K562 (cell line): ENCODE measurements around the gene CAPN13. TPM values are rescaled to one million over a fixed set of nuclear protein-coding genes. Genes with fewer than 3 reads are reported as not detected.

Experiments
- ATAC-seq: fragments of 200-7000 bp; cut with Tn5 transposase; 3 replicates; pipeline ENCODE4 v1.9.1; 2020; ENCODE audit warnings: moderate library complexity
- BruUV-seq: library from RNA; stranded (reverse); fragments of 400-500 nt; replicated peaks from 2 replicates; lab custom pipeline; 2021; lab: Mats Ljungman, UMichigan
- CTCF ChIA-PET: fragments of 300-600 bp; formaldehyde crosslinking; extraction: SDS; loops from one replicate; lab custom pipeline; 2021; ENCODE audit warnings: low intra/inter-chr PET ratio; lab: Yijun Ruan, JAX
- POLR2A ChIA-PET: fragments of 300-600, 350-650 bp; sonication (Branson Sonifier 250); formaldehyde crosslinking; extraction: SDS; loops from one replicate; lab custom pipeline; 2021; ENCODE audit warnings: antibody characterized with exemption, inconsistent platforms; lab: Yijun Ruan, JAX
- DNase-seq, 4 experiments: peaks; one replicate each; pipeline versions ENCODE4 v3.0.0 to v3.0.0-alpha.2; 2011 to 2018; ENCODE audit warnings: low spot score in 3 of 4, mixed read lengths in 3 of 4; ENCODE audit errors: extremely low read depth in 1 of 4
- FAIRE-seq: peaks from 2 replicates; lab custom pipeline; 2011; peaks lifted over from hg19 to GRCh38; lab: Jason Lieb, UNC
- H2AFZ ChIP-seq: 2 replicates; pipeline ENCODE4 v1.6.0; 2011; ENCODE audit warnings: low read depth, low read length, control low read depth, inconsistent platforms
- H3K27ac ChIP-seq: fragments of 200-600 bp; 3 replicates; pipeline ENCODE4 v1.8.0; 2011; ENCODE audit warnings: low read depth, mild to moderate bottlenecking, control low read depth, inconsistent platforms, low read length, moderate library complexity, mixed read lengths; ENCODE audit errors: extremely low read depth
- H3K27me3 ChIP-seq, 2 experiments: fragments of 300-600 bp in 1 of 2; 2 replicates in 1 of 2; 3 replicates in 1 of 2; pipeline versions ENCODE4 v1.6.0 to v1.8.0; 2011; ENCODE audit warnings: inconsistent platforms in 2 of 2, low read length in 2 of 2, mild to moderate bottlenecking in 1 of 2, mixed read lengths in 1 of 2, moderate library complexity in 1 of 2; ENCODE audit not compliant: control insufficient read depth in 2 of 2, insufficient read depth in 2 of 2
- H3K36me3 ChIP-seq: fragments of 300-600 bp; 3 replicates; pipeline ENCODE4 v1.8.0; 2011; ENCODE audit warnings: mild to moderate bottlenecking, low read length, inconsistent platforms; ENCODE audit not compliant: control insufficient read depth, insufficient read depth
- H3K4me1 ChIP-seq, 2 experiments: fragments of 200-600 bp in 1 of 2; replicated peaks in 1 of 2; 2 replicates in 1 of 2; 3 replicates in 1 of 2; pipeline versions ENCODE4 v1.5.1 to v1.8.0; 2011; ENCODE audit warnings: inconsistent platforms in 2 of 2, low read length in 2 of 2, mild to moderate bottlenecking in 1 of 2, mixed read lengths in 1 of 2, moderate library complexity in 1 of 2; ENCODE audit not compliant: control insufficient read depth in 2 of 2, insufficient read depth in 2 of 2
- H3K4me2 ChIP-seq: 2 replicates; pipeline ENCODE4 v1.6.1; 2011; ENCODE audit warnings: low read length, control low read depth, inconsistent platforms, mixed read lengths; ENCODE audit not compliant: insufficient read depth
- H3K4me3 ChIP-seq: fragments of 200-600 bp; sonication (generic), shearing (Covaris generic); 2 replicates; pipeline ENCODE4 v1.5.1; 2016; ENCODE audit warnings: control low read depth, inconsistent platforms
- H3K79me2 ChIP-seq: fragments of 200-600 bp; 3 replicates; pipeline ENCODE4 v1.8.0; 2011; ENCODE audit warnings: low read length, inconsistent platforms; ENCODE audit not compliant: control insufficient read depth, insufficient read depth
- H3K9ac ChIP-seq, 2 experiments: 2 replicates each; pipeline versions ENCODE4 v1.6.0 to v1.6.1; 2011; ENCODE audit warnings: low read depth in 2 of 2, low read length in 2 of 2, control low read depth in 1 of 2, inconsistent platforms in 1 of 2, mild to moderate bottlenecking in 1 of 2, mixed read lengths in 1 of 2; ENCODE audit not compliant: insufficient read depth in 1 of 2
- H3K9me1 ChIP-seq: one replicate; pipeline ENCODE4 v1.6.0; 2011; ENCODE audit warnings: inconsistent platforms, mild to moderate bottlenecking, low read length, moderate library complexity; ENCODE audit not compliant: control insufficient read depth, insufficient read depth
- H3K9me3 ChIP-seq: replicated peaks from 2 replicates; pipeline ENCODE4 v1.5.1; 2011; ENCODE audit warnings: low read depth, low read length, inconsistent platforms; ENCODE audit not compliant: control insufficient read depth, insufficient read depth
- H4K20me1 ChIP-seq: replicated peaks from 2 replicates; pipeline ENCODE4 v1.6.1; 2011; ENCODE audit warnings: low read length, inconsistent platforms, mixed read lengths; ENCODE audit not compliant: control insufficient read depth, insufficient read depth
- ATF6 ChIP-seq: sonication (generic); formaldehyde crosslinking; IDR thresholded peaks from 2 replicates; pipeline ENCODE4 v1.4.0; 2020; ENCODE audit warnings: mild to moderate bottlenecking, missing genetic modification reagents
- BACH1 ChIP-seq: fragments of 200-800 bp; sonication (Bioruptor generic); IDR thresholded peaks from 2 replicates; pipeline ENCODE4 v1.6.1; 2016; ENCODE audit warnings: missing genetic modification characterization, missing compliant biosample characterization
- BRD4 ChIP-seq: fragments of 200-600 bp; sonication (generic); IDR thresholded peaks from 2 replicates; pipeline ENCODE4 v1.6.1; 2017; ENCODE audit warnings: inconsistent platforms
- CXXC5 ChIP-seq: fragments of 250-450 bp; sonication (Bioruptor Pico); IDR thresholded peaks from 2 replicates; pipeline ENCODE4 v1.8.0; 2022; ENCODE audit warnings: inconsistent platforms, mild to moderate bottlenecking, moderate library complexity
- DIDO1 ChIP-seq: fragments of 450-650 bp; IDR thresholded peaks from 2 replicates; pipeline ENCODE4 v1.6.1; 2016; ENCODE audit warnings: low read depth, missing biosample characterization, missing genetic modification characterization
- HIVEP1 ChIP-seq: fragments of 250-450 bp; sonication (Bioruptor Pico); IDR thresholded peaks from 2 replicates; pipeline ENCODE4 v1.4.0; 2020; ENCODE audit warnings: mild to moderate bottlenecking
- PHF20 ChIP-seq: fragments of 450-650 bp; IDR thresholded peaks from 2 replicates; pipeline ENCODE4 v1.6.1; 2018; ENCODE audit not compliant: partially characterized antibody
- RBFOX2 ChIP-seq: fragments of 200-400 bp; formaldehyde crosslinking; IDR thresholded peaks from 2 replicates; pipeline ENCODE4 v1.6.1; 2017; ENCODE audit warnings: low read depth, mild to moderate bottlenecking, low read length, moderate library complexity
- SOX6 ChIP-seq: fragments of 450-650 bp; IDR thresholded peaks from 2 replicates; pipeline ENCODE4 v1.6.1; 2014; ENCODE audit warnings: mild to moderate bottlenecking
- SRSF3 ChIP-seq: fragments of 200-400 bp; formaldehyde crosslinking; IDR thresholded peaks from 2 replicates; pipeline ENCODE4 v1.6.1; 2016; ENCODE audit warnings: mild to moderate bottlenecking, low read length, moderate library complexity; ENCODE audit not compliant: insufficient read depth
- ZBTB7A ChIP-seq: IDR thresholded peaks from 2 replicates; pipeline ENCODE4 v1.6.1; 2011; ENCODE audit warnings: low read depth, mild to moderate bottlenecking, low read length, moderate library complexity, borderline replicate concordance; ENCODE audit not compliant: control insufficient read depth
- ZNF57 ChIP-seq: fragments of 450-650 bp; formaldehyde crosslinking; IDR thresholded peaks from 2 replicates; pipeline ENCODE4 v1.4.0; 2020; ENCODE audit warnings: mild to moderate bottlenecking, moderate library complexity
- WGBS: fragments of 100-300 bp; shearing (Covaris generic); methylation state at CpG from one replicate; pipeline ENCODE4 v1.1.6; 2016; ENCODE audit warnings: low coverage, mixed read lengths; ENCODE audit not compliant: insufficient coverage; ENCODE audit errors: missing lambda C conversion rate; 5-methylcytosine and 5-hydroxymethylcytosine counted together
- in situ Hi-C: fragments of 300-500 bp; cut with MboI; formaldehyde crosslinking; loops from 4 replicates; pipeline ENCODE4 v1.15.0; 2018; ENCODE audit warnings: inconsistent platforms, mixed read lengths
- intact Hi-C: fragments of 100-400 bp; cut with micrococcal nuclease; formaldehyde crosslinking; loops from 2 replicates; pipeline ENCODE4 v1.14.2; 2022
- polyA plus RNA-seq, 8 experiments: library from polyadenylated mRNA; depleted of rRNA in 4 of 8; stranded (reverse) in 5 of 8; unstranded in 3 of 8; fragments of >200 nt; fragmentation: Nextera tagmentation in 2 of 8; fragmentation: Illumina TruSeq in 1 of 8; extraction: Ambion mirVana in 2 of 8; extraction: Trizol in 1 of 8; gene quantifications; 2 replicates each; pipeline versions ENCODE4 v1.2.1 to v1.2.3, GENCODE V29; 2011 to 2014; ENCODE audit warnings: inconsistent platforms in 1 of 8, missing spikeins in 1 of 8
- total RNA-seq, 7 experiments: library from RNA; depleted of rRNA in 6 of 7; stranded (reverse); fragments of >200 nt in 6 of 7; fragmentation: Illumina TruSeq in 2 of 7; extraction: Trizol in 2 of 7; gene quantifications; 2 replicates each; pipeline versions ENCODE4 v1.2.1 to v1.2.3, GENCODE V29; 2011 to 2021; ENCODE audit warnings: low replicate concordance in 1 of 7

The CAPN13 gene
- total and polyA plus RNA-seq, 9 of the 15 experiments (the other 6 are each of a cell fraction or from before 2014, with no cell fraction given): not detected

- H3K9me1 ChIP-seq: no peaks in the 10 kb centered on the region
- BruUV-seq: no TSS peak
- no peaks in the 10 kb centered on the region for H3K4me1 ChIP-seq
- no peaks in the 10 kb centered on the region for H3K36me3 ChIP-seq
- H3K9me3 ChIP-seq: no peaks in the 10 kb centered on the region
- ChIA-PET POLR2A (interaction anchor here (0.6 to 1.0 kb wide), 2 partner anchors 15 to 534 kb away, joined by 3 to 4 read pairs; no protein-coding TSS in a partner anchor), CTCF (interaction anchor here (1.0 kb wide), 1 partner anchor 13 kb away, joined by 3 read pairs; no protein-coding TSS in a partner anchor)
- H3K27ac ChIP-seq: no peak overlapping the region
- no peak overlapping the region for H2AFZ ChIP-seq
- H3K9ac ChIP-seq: no peak overlapping the region
- no peaks in the 10 kb centered on the region for H3K79me2 ChIP-seq
- no peaks in the 10 kb centered on the region for H4K20me1 ChIP-seq
- FAIRE-seq (no peak), DNase-seq (no peak), ATAC-seq (no peak)
- intact Hi-C loops (no loop called here), in situ Hi-C loops (no loop called here)
- H3K4me3 ChIP-seq: no peak overlapping the region
- peaks cover 0 to 45% of the 10 kb centered on the region in 2 experiments; a peak in 2 of 5 replicates for H3K27me3 ChIP-seq
- WGBS: 0% methylated on average over 8 of the region's 8 CpGs
- TF ChIP-seq PHF20: no peak
- TF ChIP-seq HIVEP1 (CRISPR knock-in tag): no peak
- TF ChIP-seq RBFOX2: no peak
- no peak for TF ChIP-seq BRD4
- TF ChIP-seq CXXC5 (CRISPR knock-in tag): no peak
- no peak for TF ChIP-seq ATF6 (CRISPR knock-in tag)
- TF ChIP-seq SOX6: no peak
- TF ChIP-seq SRSF3: no peak
- TF ChIP-seq DIDO1 (tag): no peak
- no peak for TF ChIP-seq BACH1
- no peak for TF ChIP-seq ZNF57 (CRISPR knock-in tag)
- TF ChIP-seq ZBTB7A: no peak
- H3K4me2 ChIP-seq: no peak overlapping the region
These were observed 112.8 kb downstream of the CAPN13 start for GRCh38 chr2:30694286-30695055.
